ENCODE measurements around the gene NPR2.

The NPR2 gene

DNA sequence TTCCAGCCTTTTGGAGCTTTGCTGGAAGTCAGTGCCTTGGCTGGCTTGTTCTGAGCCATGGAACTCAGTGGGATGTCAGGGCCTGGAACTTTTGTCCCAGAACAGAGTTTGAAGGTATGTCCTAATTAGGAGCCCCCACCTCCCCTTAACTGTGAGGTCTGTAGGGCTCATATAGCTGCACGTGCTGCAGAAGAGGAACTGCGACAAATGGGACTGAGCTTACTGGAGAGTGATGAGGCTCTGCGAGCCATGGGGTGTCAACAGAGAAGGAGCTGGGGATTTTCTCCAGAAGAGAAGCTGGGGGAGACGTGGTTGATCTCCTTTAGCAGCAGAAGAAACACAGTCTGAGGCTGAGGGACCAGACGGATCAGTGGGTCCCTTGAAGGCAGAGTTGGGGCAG, 48.5 kb downstream of the NPR2 start:
- H3K9me3 Mint-ChIP-seq, result no peaks in the 10 kb centered on the region
- no peak for DNase-seq (ENCODE audit: low spot score)
- H3K27ac Mint-ChIP-seq, result no peak overlapping the region
- no peak overlapping the region for H3K4me3 Mint-ChIP-seq
- H3K4me1 Mint-ChIP-seq (ENCODE audit: low read depth), result peaks cover 8% of the 10 kb centered on the region
- no peaks in the 10 kb centered on the region for H3K27me3 Mint-ChIP-seq (ENCODE audit: low read depth)
- no peaks in the 10 kb centered on the region for H3K36me3 Mint-ChIP-seq (ENCODE audit: low read depth)

DNA sequence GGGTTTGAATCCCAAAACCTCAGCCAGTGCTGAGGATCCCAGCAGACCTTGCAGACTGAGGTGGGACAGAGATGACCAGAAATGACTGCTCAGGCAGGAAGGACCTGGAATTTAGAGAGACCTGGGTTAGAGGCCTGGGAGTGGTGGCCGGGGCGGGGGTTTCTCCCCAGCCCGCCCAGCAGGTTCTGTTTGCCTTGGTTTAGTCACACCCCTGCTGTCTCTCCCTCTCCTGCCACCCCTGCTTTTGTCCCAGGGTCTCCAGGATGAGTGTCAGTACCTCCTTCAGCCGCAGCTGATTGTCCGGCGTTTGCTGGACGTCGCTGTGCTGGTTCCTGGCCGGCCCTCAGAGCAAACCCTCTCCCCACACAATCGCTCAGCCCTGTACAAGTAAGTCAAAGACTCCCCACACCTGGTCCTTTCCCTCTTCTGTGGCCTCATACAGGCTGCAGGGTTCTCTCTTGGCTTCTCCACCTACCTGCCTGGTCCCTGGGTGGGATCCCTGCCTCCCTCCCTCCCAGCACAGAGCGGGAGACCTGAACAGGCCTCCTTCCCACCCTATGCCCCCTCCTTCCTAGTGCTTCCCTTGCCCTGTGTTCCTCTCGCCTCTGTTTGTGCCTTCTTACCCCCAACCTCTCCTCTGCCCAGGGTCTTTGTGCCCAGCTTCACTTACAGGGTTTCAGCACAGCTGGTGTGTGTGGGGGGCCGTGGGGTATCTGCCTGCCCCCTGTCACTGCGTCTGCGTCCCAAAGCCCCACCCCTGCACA, 49.7 kb downstream of the NPR2 start:
- no peak for DNase-seq (ENCODE audit: low spot score)
- Mint-ChIP-seq H3K9me3 (no peaks in the 10 kb centered on the region), H3K27ac (no peak overlapping the region)

DNA sequence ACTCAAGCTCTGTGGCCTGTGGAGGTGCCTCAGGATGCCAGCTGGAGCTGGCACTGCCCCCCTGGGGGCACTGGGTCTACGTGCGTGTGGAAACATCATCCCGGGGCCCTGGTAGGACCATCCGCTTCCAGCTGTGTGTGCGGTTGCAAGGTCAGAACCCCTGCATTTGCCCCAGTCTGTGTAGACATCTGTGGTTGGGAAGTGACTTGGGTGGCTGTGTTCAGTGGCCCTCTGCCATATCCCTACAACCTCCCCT, 50.2 kb downstream of the NPR2 start:
- Mint-ChIP-seq H3K9me3 (no peaks in the 10 kb centered on the region), H3K36me3 (ENCODE audit: low read depth) (no peaks in the 10 kb centered on the region), H3K27me3 (ENCODE audit: low read depth) (no peaks in the 10 kb centered on the region), H3K4me3 (no peak overlapping the region), H3K4me1 (ENCODE audit: low read depth) (peaks cover 14% of the 10 kb centered on the region), H3K27ac (no peak overlapping the region)
- no peak for DNase-seq (ENCODE audit: low spot score)

More for the DNA sequence above, 49.7 kb downstream of the NPR2 start:
- H3K36me3 Mint-ChIP-seq (ENCODE audit: low read depth), result no peaks in the 10 kb centered on the region
- H3K4me3 Mint-ChIP-seq, result no peak overlapping the region
- H3K27me3 Mint-ChIP-seq (ENCODE audit: low read depth), result no peaks in the 10 kb centered on the region
- peaks cover 14% of the 10 kb centered on the region for H3K4me1 Mint-ChIP-seq (ENCODE audit: low read depth)

DNA sequence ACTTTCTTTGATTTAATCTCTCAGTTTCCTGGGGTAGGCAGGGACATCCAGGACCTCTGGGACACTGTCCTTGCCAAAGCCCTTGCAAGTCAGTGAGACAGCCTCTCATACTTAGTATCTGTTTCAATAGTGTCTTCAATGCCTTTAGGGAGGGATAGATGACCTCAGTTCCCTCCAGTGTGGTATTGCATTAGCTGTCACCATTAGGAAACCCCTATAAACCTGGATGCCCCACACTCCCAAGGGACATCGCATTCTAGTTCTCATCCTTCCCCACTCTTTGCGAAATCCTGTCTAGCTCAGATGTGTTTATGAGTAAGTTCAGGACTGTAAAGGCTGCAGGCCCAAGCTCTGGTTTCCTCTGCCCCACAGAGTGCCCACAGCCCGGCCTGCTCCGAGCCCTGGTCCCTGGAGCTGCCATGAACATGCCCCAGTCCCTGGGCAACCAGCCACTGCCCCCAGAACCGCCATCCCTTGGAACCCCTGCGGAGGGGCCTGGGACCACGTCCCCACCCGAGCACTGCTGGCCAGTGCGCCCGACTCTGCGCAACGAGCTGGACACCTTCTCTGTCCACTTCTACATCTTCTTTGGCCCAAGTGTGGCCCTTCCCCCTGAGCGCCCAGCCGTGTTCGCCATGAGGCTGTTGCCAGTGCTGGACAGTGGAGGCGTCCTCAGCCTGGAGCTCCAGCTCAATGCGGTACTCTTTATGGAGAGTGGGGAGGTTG, 50.8 kb downstream of the NPR2 start:
- H3K4me1 Mint-ChIP-seq (ENCODE audit: low read depth), result peaks cover 14% of the 10 kb centered on the region
- H3K27ac Mint-ChIP-seq, result no peak overlapping the region

DNA sequence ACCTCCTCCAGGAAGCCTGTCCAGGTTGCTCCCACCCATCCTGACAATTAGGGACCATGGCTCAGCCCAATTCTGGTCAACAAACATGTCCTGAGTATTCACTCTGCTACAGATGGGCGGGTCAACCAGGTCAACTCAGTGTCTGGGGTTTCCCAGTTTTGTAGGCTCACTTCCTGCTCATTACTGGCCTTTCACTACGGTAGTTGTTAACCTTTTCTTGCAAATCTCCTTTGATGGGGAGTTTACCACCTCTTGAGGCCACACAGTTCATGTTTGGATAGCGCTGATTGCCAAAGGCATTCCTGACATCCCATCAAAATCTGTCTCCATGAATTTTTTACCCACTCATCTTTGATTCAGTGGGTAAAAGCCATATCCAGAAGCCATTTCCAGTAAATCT, 51.4 kb downstream of the NPR2 start:
- DNase-seq (ENCODE audit: low spot score), result no peak
- Mint-ChIP-seq H3K36me3 (ENCODE audit: low read depth) (no peaks in the 10 kb centered on the region), H3K4me3 (no peak overlapping the region), H3K27ac (no peak overlapping the region), H3K4me1 (ENCODE audit: low read depth) (peaks cover 14% of the 10 kb centered on the region), H3K9me3 (no peaks in the 10 kb centered on the region), H3K27me3 (ENCODE audit: low read depth) (no peaks in the 10 kb centered on the region)

More for the DNA sequence above, 50.8 kb downstream of the NPR2 start:
- Mint-ChIP-seq H3K36me3 (ENCODE audit: low read depth) (no peaks in the 10 kb centered on the region), H3K4me3 (no peak overlapping the region), H3K27me3 (ENCODE audit: low read depth) (no peaks in the 10 kb centered on the region), H3K9me3 (no peaks in the 10 kb centered on the region)
- DNase-seq (ENCODE audit: low spot score), result no peak

DNA sequence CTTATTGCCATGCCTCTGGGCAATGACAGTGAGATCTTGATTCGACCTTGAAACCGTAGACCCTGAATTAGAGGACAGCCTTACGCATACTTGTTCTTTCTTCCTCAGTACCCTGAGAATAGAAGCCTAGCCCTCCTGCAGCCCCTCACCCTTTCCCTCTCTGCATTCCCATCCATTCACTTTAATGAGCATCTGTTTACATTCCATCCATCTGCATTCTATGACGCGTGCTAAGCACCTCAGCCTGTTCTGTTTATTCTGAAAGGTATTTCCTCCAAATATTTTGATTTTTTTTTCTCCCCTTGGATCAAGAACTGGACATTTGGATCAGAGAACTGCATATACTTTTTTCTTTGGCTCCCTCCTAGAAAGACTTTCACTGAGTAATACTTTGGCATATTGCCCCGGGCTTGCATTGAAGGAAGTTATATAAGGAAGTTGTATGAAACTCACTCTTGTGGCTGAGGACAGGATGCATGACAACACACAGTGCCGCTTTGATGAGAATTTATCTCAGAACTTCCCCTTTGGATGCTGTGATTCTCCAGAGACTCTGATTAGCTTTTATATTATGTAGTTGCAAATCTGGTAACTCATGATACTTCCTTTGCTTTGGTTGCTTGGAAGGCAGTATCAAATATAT, 53.4 kb downstream of the NPR2 start:
- Mint-ChIP-seq H3K4me1 (ENCODE audit: low read depth) (peaks cover 14% of the 10 kb centered on the region), H3K27me3 (ENCODE audit: low read depth) (no peaks in the 10 kb centered on the region), H3K9me3 (no peaks in the 10 kb centered on the region), H3K4me3 (no peak overlapping the region), H3K27ac (no peak overlapping the region), H3K36me3 (ENCODE audit: low read depth) (no peaks in the 10 kb centered on the region)
- no peak for DNase-seq (ENCODE audit: low spot score)

DNA sequence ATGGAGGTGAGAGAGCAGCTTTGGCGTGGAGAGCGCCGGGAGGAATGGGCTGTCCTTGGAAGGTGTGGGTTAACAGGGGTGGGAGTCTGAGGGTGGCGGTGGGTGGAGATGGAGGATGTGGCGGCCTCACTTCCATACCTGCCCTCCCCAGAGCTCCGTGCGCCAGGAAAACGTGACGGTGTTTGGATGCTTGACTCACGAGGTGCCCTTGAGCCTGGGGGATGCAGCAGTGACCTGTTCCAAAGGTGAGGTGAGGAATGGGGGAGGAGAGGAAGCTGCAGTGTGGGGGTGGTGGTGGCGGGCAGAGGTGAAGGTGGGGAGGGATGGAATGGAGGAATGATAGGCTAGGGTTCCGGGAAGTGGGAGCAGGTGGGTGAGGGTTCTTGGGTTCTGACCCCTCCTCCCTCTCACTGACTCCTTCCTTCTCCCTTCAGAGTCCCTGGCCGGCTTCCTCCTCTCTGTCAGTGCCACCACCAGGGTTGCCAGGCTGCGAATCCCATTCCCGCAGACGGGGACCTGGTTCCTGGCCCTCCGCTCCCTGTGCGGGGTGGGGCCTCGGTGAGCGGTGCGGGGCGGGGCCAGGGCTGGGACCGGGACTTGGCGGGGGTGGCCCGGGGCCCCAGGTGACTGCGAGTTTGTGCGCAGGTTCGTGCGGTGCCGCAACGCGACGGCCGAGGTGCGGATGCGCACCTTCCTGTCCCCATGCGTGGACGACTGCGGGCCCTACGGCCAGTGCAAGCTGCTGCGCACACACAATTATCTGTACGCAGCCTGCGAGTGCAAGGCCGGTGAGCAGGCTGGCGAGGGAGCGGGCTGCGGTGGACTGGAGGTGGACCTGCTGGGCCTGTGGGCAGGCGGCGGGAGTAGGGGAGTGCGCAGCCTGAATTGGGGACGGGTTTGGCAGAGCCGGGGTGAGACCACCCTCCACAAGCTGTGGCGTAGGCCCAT, 54.7 kb downstream of the NPR2 start:
- Mint-ChIP-seq H3K27me3 (ENCODE audit: low read depth) (no peaks in the 10 kb centered on the region), H3K4me1 (ENCODE audit: low read depth) (peaks cover 14% of the 10 kb centered on the region), H3K36me3 (ENCODE audit: low read depth) (no peaks in the 10 kb centered on the region), H3K9me3 (no peaks in the 10 kb centered on the region), H3K4me3 (no peak overlapping the region), H3K27ac (no peak overlapping the region)
- DNase-seq (ENCODE audit: low spot score), result no peak

DNA sequence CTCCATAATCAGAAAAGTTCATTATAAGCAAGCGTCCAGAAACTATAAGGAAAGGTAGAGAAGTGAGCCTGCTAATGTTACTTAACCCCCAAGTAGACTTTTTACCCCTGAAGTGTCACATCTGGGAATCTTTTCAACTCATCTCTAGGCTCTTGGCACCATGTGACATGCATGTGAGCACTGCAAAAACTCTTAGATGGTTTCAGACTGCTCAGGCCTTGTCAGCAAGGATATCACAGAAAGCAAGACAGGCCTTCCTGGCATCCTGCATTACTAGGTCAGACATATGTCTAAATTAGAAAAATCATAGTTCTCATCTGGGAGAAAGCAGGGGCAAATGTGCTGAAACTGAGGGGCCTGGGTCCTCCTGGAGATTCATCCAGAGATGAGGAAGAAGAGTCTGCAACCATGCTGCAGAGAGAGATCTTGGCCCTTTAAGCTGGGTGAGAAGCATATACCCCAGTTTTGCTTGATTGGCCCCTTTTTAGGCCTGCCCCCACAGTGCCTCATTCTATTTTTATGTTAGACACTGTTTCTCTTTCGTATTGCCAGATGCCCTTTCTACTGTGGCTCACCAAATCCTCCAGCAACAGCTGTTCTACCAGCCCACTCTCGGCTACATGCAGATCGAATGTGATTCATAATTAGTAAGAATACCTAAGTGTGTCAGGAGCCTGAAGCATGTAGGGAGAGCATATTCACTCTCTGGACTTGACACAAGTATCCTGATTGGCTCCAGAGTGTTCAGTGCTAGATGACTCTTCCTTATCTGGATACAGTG, 56.6 kb downstream of the NPR2 start:
- peaks cover 3% of the 10 kb centered on the region for H3K27me3 Mint-ChIP-seq (ENCODE audit: low read depth)
- peak; percentile 64 for DNase-seq (ENCODE audit: low spot score)
- peaks cover 12% of the 10 kb centered on the region for H3K4me1 Mint-ChIP-seq (ENCODE audit: low read depth)
- H3K27ac Mint-ChIP-seq, result no peak overlapping the region
- H3K36me3 Mint-ChIP-seq (ENCODE audit: low read depth), result no peaks in the 10 kb centered on the region
- no peaks in the 10 kb centered on the region for H3K9me3 Mint-ChIP-seq
- H3K4me3 Mint-ChIP-seq, result no peak overlapping the region

DNA sequence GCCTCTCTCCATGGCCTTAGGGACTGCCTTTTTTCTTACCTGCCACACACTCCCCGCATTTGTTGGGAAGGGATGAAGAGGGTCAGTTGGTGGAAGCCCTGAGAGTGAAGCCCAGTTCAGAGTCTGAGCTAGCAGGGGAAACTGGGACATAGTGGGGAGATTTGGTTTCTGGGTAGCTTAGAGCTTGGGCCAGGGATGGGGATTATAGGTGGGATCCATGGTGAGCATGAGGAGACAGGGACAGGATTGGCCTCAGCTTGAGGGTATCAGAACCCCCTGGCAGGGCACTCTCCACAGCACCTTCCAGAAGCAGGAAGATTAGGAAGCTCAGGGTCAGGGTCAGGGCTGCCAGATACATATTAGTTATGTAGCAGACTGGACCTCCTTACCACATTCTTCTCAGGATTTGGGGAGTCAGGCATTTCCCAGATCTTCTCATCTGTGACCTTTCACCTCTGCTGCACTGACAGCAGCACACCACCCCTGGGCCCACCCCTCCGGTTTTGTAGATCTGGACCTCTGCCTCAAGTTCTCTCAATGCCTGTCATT, 61.0 kb downstream of the NPR2 start:
- Mint-ChIP-seq H3K36me3 (ENCODE audit: low read depth) (no peaks in the 10 kb centered on the region), H3K27ac (no peak overlapping the region), H3K27me3 (ENCODE audit: low read depth) (peaks cover 4% of the 10 kb centered on the region), H3K9me3 (no peaks in the 10 kb centered on the region), H3K4me1 (ENCODE audit: low read depth) (no peaks in the 10 kb centered on the region), H3K4me3 (no peak overlapping the region)
- no peak for DNase-seq (ENCODE audit: low spot score)

DNA sequence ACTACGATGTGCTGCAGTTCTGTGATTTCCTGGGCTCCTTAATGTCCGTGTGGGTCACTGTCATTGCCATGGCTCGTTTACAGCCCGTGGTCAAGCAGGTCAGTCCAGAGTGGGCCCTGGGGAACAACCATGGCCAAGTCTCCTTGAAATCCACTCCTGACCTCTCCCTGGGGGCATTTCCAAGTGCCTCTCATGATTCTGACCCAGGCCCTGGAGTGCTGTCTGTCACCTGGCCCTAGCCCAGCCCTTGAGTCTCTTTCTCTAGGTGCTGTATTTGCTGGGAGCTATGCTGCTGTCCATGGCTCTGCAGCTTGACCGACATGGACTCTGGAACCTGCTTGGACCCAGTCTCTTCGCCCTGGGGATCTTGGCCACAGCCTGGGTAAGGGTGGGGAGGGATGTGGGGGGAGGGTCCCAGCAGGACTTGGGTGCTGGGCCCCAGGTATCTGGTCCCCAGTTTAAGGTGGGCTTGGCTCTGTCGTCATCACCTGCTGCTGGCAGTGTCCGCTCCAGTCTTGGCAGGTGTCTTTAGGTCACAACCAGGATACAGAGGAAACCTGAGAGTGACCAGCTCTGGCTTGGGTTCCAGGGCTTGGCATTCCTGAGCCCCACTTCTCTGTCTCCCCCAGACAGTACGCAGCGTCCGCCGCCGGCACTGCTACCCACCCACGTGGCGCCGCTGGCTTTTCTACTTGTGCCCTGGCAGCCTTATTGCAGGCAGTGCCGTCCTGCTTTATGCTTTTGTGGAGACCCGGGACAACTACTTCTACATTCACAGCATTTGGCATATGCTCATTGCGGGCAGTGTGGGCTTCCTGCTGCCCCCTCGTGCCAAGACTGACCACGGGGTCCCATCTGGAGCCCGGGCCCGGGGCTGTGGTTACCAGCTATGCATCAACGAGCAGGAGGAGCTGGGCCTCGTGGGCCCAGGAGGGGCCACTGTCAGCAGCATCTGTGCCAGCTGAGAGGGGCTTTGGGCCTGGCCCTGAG, 61.8 kb downstream of the NPR2 start:
- H3K36me3 Mint-ChIP-seq (ENCODE audit: low read depth), result no peaks in the 10 kb centered on the region
- no peaks in the 10 kb centered on the region for H3K9me3 Mint-ChIP-seq
- no peak for DNase-seq (ENCODE audit: low spot score)
- no peak overlapping the region for H3K4me3 Mint-ChIP-seq
- H3K4me1 Mint-ChIP-seq (ENCODE audit: low read depth), result no peaks in the 10 kb centered on the region
- no peak overlapping the region for H3K27ac Mint-ChIP-seq
- peaks cover 6% of the 10 kb centered on the region for H3K27me3 Mint-ChIP-seq (ENCODE audit: low read depth)

DNA sequence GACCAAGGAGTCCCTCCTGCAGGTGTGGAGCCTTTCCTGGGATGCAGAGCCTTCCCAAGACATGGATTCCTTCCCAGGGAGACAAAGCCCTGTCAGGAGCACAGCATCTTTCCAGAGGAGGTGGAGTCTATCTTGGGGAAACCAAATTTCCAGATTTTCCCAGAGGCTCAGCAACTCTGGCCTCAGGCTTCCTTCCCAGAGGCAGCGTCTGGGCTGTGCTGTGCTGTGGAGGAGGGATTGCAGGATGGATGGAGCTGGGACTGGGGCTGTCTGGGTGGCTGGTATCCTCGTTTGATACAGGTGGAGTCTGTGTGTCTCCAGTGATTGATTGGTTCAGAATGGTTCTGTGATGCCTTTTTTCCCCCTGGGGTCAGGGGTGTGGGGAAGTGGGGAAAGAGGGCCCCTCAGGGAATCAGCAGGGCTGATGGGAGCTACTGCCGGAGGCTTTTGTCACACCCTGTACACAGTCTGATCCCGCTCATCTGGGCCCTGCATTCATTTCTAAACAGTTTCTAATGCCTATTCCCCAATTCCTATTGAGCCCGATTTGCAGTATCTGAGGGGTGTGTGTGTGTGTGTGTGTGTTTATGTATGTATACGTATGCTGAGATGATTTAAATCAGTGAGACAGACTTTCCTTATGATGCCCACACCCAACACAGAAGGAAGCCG, 62.8 kb downstream of the NPR2 start:
- no peak overlapping the region for H3K4me3 Mint-ChIP-seq
- no peaks in the 10 kb centered on the region for H3K36me3 Mint-ChIP-seq (ENCODE audit: low read depth)
- peaks cover 3% of the 10 kb centered on the region for H3K4me1 Mint-ChIP-seq (ENCODE audit: low read depth)
- H3K27me3 Mint-ChIP-seq (ENCODE audit: low read depth), result peaks cover 6% of the 10 kb centered on the region
- no peak for DNase-seq (ENCODE audit: low spot score)
- no peak overlapping the region for H3K27ac Mint-ChIP-seq
- H3K9me3 Mint-ChIP-seq, result no peaks in the 10 kb centered on the region

DNA sequence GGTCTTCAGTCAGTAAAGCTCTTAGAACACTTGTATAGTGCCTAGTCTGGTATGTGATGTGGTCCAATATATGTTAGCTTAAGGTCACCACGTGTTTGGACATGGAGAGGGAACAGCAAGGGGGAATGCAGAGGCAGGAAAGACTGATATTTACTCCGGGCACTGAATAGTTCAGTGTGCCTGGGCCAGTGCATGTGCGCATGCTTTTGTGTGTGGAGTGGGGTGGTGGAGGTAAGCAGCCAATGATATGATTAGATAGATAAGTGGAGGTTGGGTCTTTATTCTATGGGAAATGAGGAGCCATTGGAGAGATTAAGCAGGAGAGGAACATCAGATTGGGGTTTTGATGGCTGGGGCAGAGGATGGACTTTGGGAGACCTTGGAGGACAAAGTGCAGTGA, 64.8 kb downstream of the NPR2 start:
- Mint-ChIP-seq H3K27me3 (ENCODE audit: low read depth) (peaks cover 10% of the 10 kb centered on the region), H3K36me3 (ENCODE audit: low read depth) (no peaks in the 10 kb centered on the region), H3K27ac (no peak overlapping the region), H3K9me3 (no peaks in the 10 kb centered on the region), H3K4me3 (no peak overlapping the region), H3K4me1 (ENCODE audit: low read depth) (peaks cover 3% of the 10 kb centered on the region)
- DNase-seq (ENCODE audit: low spot score), result no peak
